Mesendoderm (in vitro differentiated cells): ENCODE results near the gene CROCC2.

Experiments
- DNase-seq: peaks from one replicate; pipeline ENCODE4 v3.0.0; 2013
- H2AK5ac ChIP-seq: 2 replicates; pipeline ENCODE4 v1.6.1; 2013; ENCODE audit warnings: low read length, inconsistent platforms
- H2BK120ac ChIP-seq: 2 replicates; pipeline ENCODE4 v1.6.1; 2013; ENCODE audit warnings: low read depth, mild to moderate bottlenecking, low read length, moderate library complexity, mixed read lengths
- H2BK15ac ChIP-seq: replicated peaks from 2 replicates; pipeline ENCODE4 v1.6.1; 2013; ENCODE audit warnings: low read depth, mild to moderate bottlenecking, moderate library complexity
- H2BK5ac ChIP-seq: 2 replicates; pipeline ENCODE4 v1.6.1; 2013; ENCODE audit warnings: low read length, inconsistent platforms
- H3K18ac ChIP-seq: 2 replicates; pipeline ENCODE4 v1.6.1; 2013; ENCODE audit warnings: mild to moderate bottlenecking, low read length, mixed read lengths
- H3K23ac ChIP-seq: one replicate; pipeline ENCODE4 v1.6.1; 2013; ENCODE audit warnings: low read length
- H3K27ac ChIP-seq: 2 replicates; pipeline ENCODE4 v1.5.1; 2013; ENCODE audit warnings: low read depth, mild to moderate bottlenecking, inconsistent platforms, low read length, moderate library complexity
- H3K27me3 ChIP-seq: 2 replicates; pipeline ENCODE4 v1.6.1; 2013; ENCODE audit warnings: low read length, control low read depth, mild to moderate bottlenecking, inconsistent platforms; ENCODE audit not compliant: insufficient read depth, poor library complexity
- H3K36me3 ChIP-seq: 2 replicates; pipeline ENCODE4 v1.6.1; 2013; ENCODE audit warnings: low read length, inconsistent platforms; ENCODE audit not compliant: control insufficient read depth, insufficient read depth
- H3K4ac ChIP-seq: one replicate; pipeline ENCODE4 v1.6.1; 2013; ENCODE audit warnings: low read depth, mild to moderate bottlenecking, low read length, moderate library complexity
- H3K4me1 ChIP-seq: 2 replicates; pipeline ENCODE4 v1.6.1; 2013; ENCODE audit warnings: low read depth, low read length, inconsistent platforms; ENCODE audit not compliant: control insufficient read depth
- H3K4me2 ChIP-seq: 2 replicates; pipeline ENCODE4 v1.6.1; 2013; ENCODE audit warnings: low read length
- H3K4me3 ChIP-seq: 2 replicates; pipeline ENCODE4 v1.5.1; 2013; ENCODE audit warnings: mild to moderate bottlenecking, low read length
- H3K56ac ChIP-seq: one replicate; pipeline ENCODE4 v1.6.1; 2013; ENCODE audit warnings: low read length
- H3K79me1 ChIP-seq: 2 replicates; pipeline ENCODE4 v1.6.1; 2013; ENCODE audit warnings: low read length, inconsistent platforms
- H3K79me2 ChIP-seq: 2 replicates; pipeline ENCODE4 v1.6.1; 2013; ENCODE audit warnings: mild to moderate bottlenecking, low read length; ENCODE audit not compliant: control insufficient read depth, insufficient read depth
- H3K9ac ChIP-seq: 2 replicates; pipeline ENCODE4 v1.6.1; 2013; ENCODE audit warnings: low read length, inconsistent platforms
- H4K5ac ChIP-seq: one replicate; pipeline ENCODE4 v1.6.1; 2013; ENCODE audit warnings: low read length
- H4K8ac ChIP-seq: one replicate; pipeline ENCODE4 v1.6.1; 2013; ENCODE audit warnings: low read depth, mild to moderate bottlenecking, control low read depth, low read length, moderate library complexity
- WGBS: extraction: QIAGEN DNeasy Blood & Tissue Kit; methylation state at CpG from one replicate; pipeline ENCODE4 v1.1.7; 2013; ENCODE audit warnings: low lambda C conversion rate, missing lambda C conversion rate; ENCODE audit not compliant: insufficient coverage; ENCODE audit errors: extremely low coverage; 5-methylcytosine and 5-hydroxymethylcytosine counted together

CROCC2 gene

GRCh38 chr2:241036964-241037421, 130.9 kb downstream of the CROCC2 start:
- H3K56ac ChIP-seq, result no peak overlapping the region
- no peak overlapping the region for H3K4me2 ChIP-seq
- H2AK5ac ChIP-seq, result no peak overlapping the region
- no peak overlapping the region for H2BK15ac ChIP-seq
- no peaks in the 10 kb centered on the region for H3K36me3 ChIP-seq
- H4K8ac ChIP-seq, result no peak overlapping the region
- H3K79me1 ChIP-seq, result no peaks in the 10 kb centered on the region
- WGBS, result no CpG with 5 or more reads among the region's 18 CpGs
- H3K23ac ChIP-seq, result no peak overlapping the region
- H3K79me2 ChIP-seq, result no peaks in the 10 kb centered on the region
- H3K4me3 ChIP-seq, result no peak overlapping the region
- H3K27ac ChIP-seq, result no peak overlapping the region
- no peak for DNase-seq
- no peaks in the 10 kb centered on the region for H3K4me1 ChIP-seq
- no peak overlapping the region for H3K9ac ChIP-seq
- H2BK120ac ChIP-seq, result no peak overlapping the region
- H3K27me3 ChIP-seq, result no peaks in the 10 kb centered on the region
- H3K18ac ChIP-seq, result no peak overlapping the region
- H2BK5ac ChIP-seq, result no peak overlapping the region
- H3K4ac ChIP-seq, result no peak overlapping the region
- H4K5ac ChIP-seq, result no peak overlapping the region

GRCh38 chr2:241037498-241037897, 131.4 kb downstream of the CROCC2 start:
- H3K4me1 ChIP-seq, result no peaks in the 10 kb centered on the region
- DNase-seq, result no peak
- H2BK15ac ChIP-seq, result no peak overlapping the region
- no peaks in the 10 kb centered on the region for H3K27me3 ChIP-seq
- no CpG with 5 or more reads among the region's 9 CpGs for WGBS
- no peak overlapping the region for H4K8ac ChIP-seq
- H2BK5ac ChIP-seq, result no peak overlapping the region
- H2BK120ac ChIP-seq, result no peak overlapping the region
- no peaks in the 10 kb centered on the region for H3K79me2 ChIP-seq
- no peak overlapping the region for H3K23ac ChIP-seq
- H3K4me2 ChIP-seq, result no peak overlapping the region
- H2AK5ac ChIP-seq, result no peak overlapping the region
- no peak overlapping the region for H4K5ac ChIP-seq
- H3K36me3 ChIP-seq, result no peaks in the 10 kb centered on the region
- no peak overlapping the region for H3K9ac ChIP-seq
- H3K4ac ChIP-seq, result no peak overlapping the region
- H3K79me1 ChIP-seq, result no peaks in the 10 kb centered on the region
- no peak overlapping the region for H3K18ac ChIP-seq
- H3K4me3 ChIP-seq, result no peak overlapping the region
- H3K56ac ChIP-seq, result no peak overlapping the region
- no peak overlapping the region for H3K27ac ChIP-seq

GRCh38 chr2:241038374-241039180, 132.4 kb downstream of the CROCC2 start:
- H3K4me2 ChIP-seq, result no peak overlapping the region
- no peak overlapping the region for H3K9ac ChIP-seq
- no peak overlapping the region for H3K27ac ChIP-seq
- H2BK5ac ChIP-seq, result no peak overlapping the region
- no peak overlapping the region for H4K5ac ChIP-seq
- no peak overlapping the region for H3K56ac ChIP-seq
- no peak overlapping the region for H3K4ac ChIP-seq
- WGBS, result no CpG with 5 or more reads among the region's 20 CpGs
- no peak for DNase-seq
- no peaks in the 10 kb centered on the region for H3K79me2 ChIP-seq
- H3K23ac ChIP-seq, result no peak overlapping the region
- H3K36me3 ChIP-seq, result no peaks in the 10 kb centered on the region
- H2AK5ac ChIP-seq, result no peak overlapping the region
- no peak overlapping the region for H2BK120ac ChIP-seq
- H3K18ac ChIP-seq, result no peak overlapping the region
- H3K4me1 ChIP-seq, result no peaks in the 10 kb centered on the region
- H3K27me3 ChIP-seq, result no peaks in the 10 kb centered on the region
- H2BK15ac ChIP-seq, result no peak overlapping the region
- no peak overlapping the region for H4K8ac ChIP-seq
- H3K79me1 ChIP-seq, result no peaks in the 10 kb centered on the region
- no peak overlapping the region for H3K4me3 ChIP-seq

- Histone ChIP-seq H3K18ac (no peak overlapping the region), H4K8ac (no peak overlapping the region), H2BK5ac (no peak overlapping the region), H3K4ac (no peak overlapping the region), H3K4me2 (no peak overlapping the region), H3K56ac (no peak overlapping the region), H3K4me1 (no peaks in the 10 kb centered on the region), H3K27ac (no peak overlapping the region), H2BK15ac (no peak overlapping the region), H2AK5ac (no peak overlapping the region), H4K5ac (no peak overlapping the region), H3K9ac (no peak overlapping the region), H2BK120ac (no peak overlapping the region), H3K36me3 (no peaks in the 10 kb centered on the region), H3K27me3 (no peaks in the 10 kb centered on the region), H3K4me3 (no peak overlapping the region), H3K79me1 (no peaks in the 10 kb centered on the region), H3K79me2 (no peaks in the 10 kb centered on the region), H3K23ac (no peak overlapping the region)
- DNase-seq, result no peak
- WGBS, result no CpG with 5 or more reads among the region's 4 CpGs
These were observed 133.3 kb downstream of the CROCC2 start for GRCh38 chr2:241039416-241039815.

- DNase-seq, result no peak
- Histone ChIP-seq H2BK15ac (no peak overlapping the region), H3K56ac (no peak overlapping the region), H4K8ac (no peak overlapping the region), H2BK5ac (no peak overlapping the region), H3K79me1 (no peaks in the 10 kb centered on the region), H3K23ac (no peak overlapping the region), H3K27ac (no peak overlapping the region), H3K4me1 (no peaks in the 10 kb centered on the region), H3K4ac (no peak overlapping the region), H3K79me2 (no peaks in the 10 kb centered on the region), H3K18ac (no peak overlapping the region), H2BK120ac (no peak overlapping the region), H3K4me3 (no peak overlapping the region), H3K4me2 (no peak overlapping the region), H4K5ac (no peak overlapping the region), H3K9ac (no peak overlapping the region), H3K36me3 (no peaks in the 10 kb centered on the region), H2AK5ac (no peak overlapping the region), H3K27me3 (no peaks in the 10 kb centered on the region)
- no CpG with 5 or more reads among the region's 13 CpGs for WGBS
These were observed 134.1 kb downstream of the CROCC2 start for GRCh38 chr2:241040081-241040803.
